ENCODE measurements around the gene EXOG.

DNA sequence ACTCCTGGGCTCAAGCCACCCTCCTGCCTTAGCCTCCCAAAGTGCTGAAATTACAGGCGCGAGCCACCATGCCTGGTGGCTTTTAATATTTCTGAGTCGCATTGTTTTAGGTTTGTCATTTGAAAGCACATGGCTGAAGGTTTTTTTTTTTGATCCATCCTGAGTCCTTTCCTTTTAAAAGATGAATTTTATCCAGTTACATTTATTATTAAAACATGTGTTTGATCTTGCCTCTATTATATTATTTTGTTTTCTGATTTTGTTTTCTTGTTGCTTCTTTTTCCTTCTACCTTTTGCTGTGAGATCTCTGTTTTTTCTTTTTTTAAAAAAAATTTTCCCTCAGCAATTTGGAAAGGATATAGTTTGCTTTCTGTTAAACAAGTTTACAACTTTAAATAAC, 77.0 kb downstream of the EXOG start:
- TF ChIP-seq, protein P1, sequence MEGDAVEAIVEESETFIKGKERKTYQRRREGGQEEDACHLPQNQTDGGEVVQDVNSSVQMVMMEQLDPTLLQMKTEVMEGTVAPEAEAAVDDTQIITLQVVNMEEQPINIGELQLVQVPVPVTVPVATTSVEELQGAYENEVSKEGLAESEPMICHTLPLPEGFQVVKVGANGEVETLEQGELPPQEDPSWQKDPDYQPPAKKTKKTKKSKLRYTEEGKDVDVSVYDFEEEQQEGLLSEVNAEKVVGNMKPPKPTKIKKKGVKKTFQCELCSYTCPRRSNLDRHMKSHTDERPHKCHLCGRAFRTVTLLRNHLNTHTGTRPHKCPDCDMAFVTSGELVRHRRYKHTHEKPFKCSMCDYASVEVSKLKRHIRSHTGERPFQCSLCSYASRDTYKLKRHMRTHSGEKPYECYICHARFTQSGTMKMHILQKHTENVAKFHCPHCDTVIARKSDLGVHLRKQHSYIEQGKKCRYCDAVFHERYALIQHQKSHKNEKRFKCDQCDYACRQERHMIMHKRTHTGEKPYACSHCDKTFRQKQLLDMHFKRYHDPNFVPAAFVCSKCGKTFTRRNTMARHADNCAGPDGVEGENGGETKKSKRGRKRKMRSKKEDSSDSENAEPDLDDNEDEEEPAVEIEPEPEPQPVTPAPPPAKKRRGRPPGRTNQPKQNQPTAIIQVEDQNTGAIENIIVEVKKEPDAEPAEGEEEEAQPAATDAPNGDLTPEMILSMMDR (IDR thresholded peaks at IDR 0.05) = no peak
- no peak for TF ChIP-seq SIN3A (IDR thresholded peaks at IDR 0.05; ENCODE audit: borderline replicate concordance, insufficient read depth, low read depth, low read length)
